ENCODE results near the gene TBC1D22A. TPM values are rescaled to one million over a fixed set of nuclear protein-coding genes. Genes with fewer than 3 reads are reported as not detected.

TBC1D22A gene
- polyA plus RNA-seq, 1 of the 3 experiments (the other 2 are of a cell fraction), result 16.5 TPM

GRCh38 chr22:46947516-46948257, 185.2 kb downstream of the TBC1D22A start:
- ChIA-PET CTCF (no interaction called here), POLR2A (no interaction called here)
- Histone ChIP-seq H3K9me3 (no peaks in the 10 kb centered on the region), H3K9me2 (no peaks in the 10 kb centered on the region), H3K4me2 (no peak overlapping the region), H3K9ac (no peak overlapping the region), H3K27me3 (ENCODE audit: insufficient read depth) (no peaks in the 10 kb centered on the region), H3K4me3 (ENCODE audit: low read depth in 2 of 2, low read length in 1 of 2) (no peak overlapping the region), H3K27ac (ENCODE audit: low read depth in 2 of 2, low read length in 1 of 2) (no peak overlapping the region), H2AFZ (ENCODE audit: low read depth) (no peak overlapping the region), H3K36me3 (replicated peaks in 1 of 2; ENCODE audit: control insufficient read depth in 1 of 2, insufficient read depth in 2 of 2, low read length in 1 of 2) (peaks cover 0 to 4% of the 10 kb centered on the region in 2 experiments), H3F3A (replicated peaks; ENCODE audit: insufficient read depth) (no peaks in the 10 kb centered on the region), H4K20me1 (ENCODE audit: insufficient read depth) (no peaks in the 10 kb centered on the region), H3K79me2 (ENCODE audit: insufficient read depth) (no peaks in the 10 kb centered on the region; the same call in 1 of the 2 replicates), H3K4me1 (ENCODE audit: control insufficient read depth in 1 of 2, insufficient read depth in 2 of 2, low read depth in 1 of 2, low read length in 1 of 2) (no peaks in the 10 kb centered on the region; a peak in 1 of 4 replicates)
- TF ChIP-seq RCOR1 (IDR thresholded peaks at IDR 0.05; ENCODE audit: low read length) (no peak), EZH2phosphoT487 (IDR thresholded peaks at IDR 0.05; ENCODE audit: borderline replicate concordance, low read depth) (no peak), NFIC (IDR thresholded peaks at IDR 0.05; ENCODE audit: borderline replicate concordance) (no peak), MEF2A (IDR thresholded peaks at IDR 0.05; ENCODE audit: borderline replicate concordance, low read depth) (no peak), RFX5 (IDR thresholded peaks at IDR 0.05; ENCODE audit: low read length) (no peak), JUND (IDR thresholded peaks at IDR 0.05) (no peak)
- no peak for DNase-seq
- 93% methylated on average over 14 of the region's 14 CpGs for WGBS (ENCODE audit: low lambda C conversion rate)

- WGBS (ENCODE audit: low lambda C conversion rate), result 94% methylated on average over 15 of the region's 16 CpGs
- no peak overlapping the region for H3K27ac ChIP-seq (ENCODE audit: low read depth in 2 of 2, low read length in 1 of 2)
- H3K9me3 ChIP-seq, result no peaks in the 10 kb centered on the region
- no peaks in the 10 kb centered on the region for H3K9me2 ChIP-seq
- no peaks in the 10 kb centered on the region for H3K27me3 ChIP-seq (ENCODE audit: insufficient read depth)
- H3K4me2 ChIP-seq, result no peak overlapping the region
- ChIA-PET POLR2A (no interaction called here), CTCF (no interaction called here)
- H2AFZ ChIP-seq (ENCODE audit: low read depth), result no peak overlapping the region
- H4K20me1 ChIP-seq (ENCODE audit: insufficient read depth), result no peaks in the 10 kb centered on the region
- no peaks in the 10 kb centered on the region; the same call in 1 of the 2 replicates for H3K79me2 ChIP-seq (ENCODE audit: insufficient read depth)
- H3K9ac ChIP-seq, result no peak overlapping the region
- TF ChIP-seq RFX5 (IDR thresholded peaks at IDR 0.05; ENCODE audit: low read length) (no peak), MEF2A (IDR thresholded peaks at IDR 0.05; ENCODE audit: borderline replicate concordance, low read depth) (no peak), RAD21 (IDR thresholded peaks at IDR 0.05; ENCODE audit: low read length) (no peak), YY1 (IDR thresholded peaks at IDR 0.05; ENCODE audit: low read depth) (no peak), EZH2phosphoT487 (IDR thresholded peaks at IDR 0.05; ENCODE audit: borderline replicate concordance, low read depth) (no peak), USF1 (IDR thresholded peaks at IDR 0.05; ENCODE audit: borderline replicate concordance, low read depth) (no peak), GATA2 (CRISPR knock-in tag; IDR thresholded peaks at IDR 0.05) (no peak), IRF3 (IDR thresholded peaks at IDR 0.05; ENCODE audit: low read depth, low read length) (no peak), REST (IDR thresholded peaks at IDR 0.05; ENCODE audit: low read depth, low read length) (no peak)
- DNase-seq, result no peak
- no peaks in the 10 kb centered on the region for H3F3A ChIP-seq (replicated peaks; ENCODE audit: insufficient read depth)
- no peak overlapping the region for H3K4me3 ChIP-seq (ENCODE audit: low read depth in 2 of 2, low read length in 1 of 2)
- peaks cover 0 to 4% of the 10 kb centered on the region in 2 experiments for H3K36me3 ChIP-seq (replicated peaks in 1 of 2; ENCODE audit: control insufficient read depth in 1 of 2, insufficient read depth in 2 of 2, low read length in 1 of 2)
- H3K4me1 ChIP-seq (ENCODE audit: control insufficient read depth in 1 of 2, insufficient read depth in 2 of 2, low read depth in 1 of 2, low read length in 1 of 2), result no peaks in the 10 kb centered on the region; a peak in 1 of 4 replicates
Measured at GRCh38 chr22:46948411-46949144, 186.1 kb downstream of the TBC1D22A start.
